ENCODE data around the gene RNF13.
"Not testable (repeated sequence)": the region's sequence is repeated elsewhere in the genome, so short reads cannot be mapped to it uniquely, and the experiment has no call there.

Gene RNF13

GRCh38 chr3:149965278-149965677 is 152.3 kb downstream of the RNF13 start:
- Histone ChIP-seq H3K9me3 (ENCODE audit: control insufficient read depth, insufficient read depth, low read length) (no peaks in the 10 kb centered on the region), H3K4me3 (ENCODE audit: low read depth, low read length) (no peak overlapping the region), H3K9ac (ENCODE audit: low read depth, low read length) (no peak overlapping the region), H3K27me3 (ENCODE audit: control insufficient read depth, insufficient read depth, low read length) (no peaks in the 10 kb centered on the region), H3K36me3 (ENCODE audit: control insufficient read depth, insufficient read depth, low read length) (peaks cover 9% of the 10 kb centered on the region), H3K4me1 (ENCODE audit: control insufficient read depth, insufficient read depth, low read length) (peaks cover 19% of the 10 kb centered on the region)

DNA sequence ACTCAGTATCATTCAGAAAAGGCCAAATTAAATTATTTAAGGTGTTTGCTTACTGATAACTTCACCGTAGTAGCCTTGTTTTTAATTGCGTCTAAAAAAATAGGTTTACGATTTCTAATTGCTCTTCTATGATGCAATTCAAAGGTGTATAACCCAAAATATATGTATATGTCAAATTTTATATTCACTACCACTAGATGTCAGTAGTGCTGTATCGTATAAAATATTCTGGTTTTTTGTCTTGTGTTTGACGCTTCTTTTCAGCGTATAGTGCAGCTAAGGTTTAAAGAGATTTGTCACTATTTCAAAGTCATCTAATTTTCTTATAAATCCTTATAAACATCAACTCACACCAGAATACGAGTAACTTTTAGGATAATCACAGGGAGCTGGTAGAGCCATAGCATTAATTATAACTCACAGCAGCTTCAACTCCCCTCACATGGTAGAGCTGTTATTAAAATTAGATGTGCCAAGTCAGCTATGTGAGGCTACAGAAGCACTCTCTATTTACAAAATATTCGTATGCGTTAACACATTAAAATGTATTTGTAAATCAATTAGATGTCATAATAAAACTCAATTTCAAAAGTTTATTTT is 154.2 kb downstream of the RNF13 start:
- H3K27me3 ChIP-seq (ENCODE audit: control insufficient read depth, insufficient read depth, low read length): no peaks in the 10 kb centered on the region
- H3K9me3 ChIP-seq (ENCODE audit: control insufficient read depth, insufficient read depth, low read length): no peaks in the 10 kb centered on the region
- peaks cover 22% of the 10 kb centered on the region for H3K4me1 ChIP-seq (ENCODE audit: control insufficient read depth, insufficient read depth, low read length)
- H3K9ac ChIP-seq (ENCODE audit: low read depth, low read length): no peak overlapping the region
- H3K36me3 ChIP-seq (ENCODE audit: control insufficient read depth, insufficient read depth, low read length): peaks cover 9% of the 10 kb centered on the region
- H3K4me3 ChIP-seq (ENCODE audit: low read depth, low read length): peak overlapping the region; percentile 86

DNA sequence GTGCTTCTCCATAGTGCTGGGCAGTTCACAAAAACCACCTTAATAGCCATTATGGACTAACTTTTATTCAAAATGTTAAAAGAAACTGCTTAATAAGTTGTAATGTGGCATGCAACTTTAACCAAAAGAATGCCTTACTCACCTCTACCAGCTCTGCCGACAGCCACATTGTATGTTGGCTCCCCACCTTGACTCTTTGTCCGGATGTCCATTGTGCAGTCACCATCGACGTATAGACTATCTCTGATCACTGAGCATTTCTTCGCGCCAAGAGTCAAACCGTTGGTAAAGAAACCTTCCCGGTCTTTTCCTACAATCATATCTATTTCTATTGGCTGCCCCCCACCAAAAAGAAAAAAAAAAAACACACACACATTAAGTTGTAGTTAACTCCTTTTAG is 155.2 kb downstream of the RNF13 start:
- H3K27me3 ChIP-seq (ENCODE audit: control insufficient read depth, insufficient read depth, low read length): no peaks in the 10 kb centered on the region
- H3K9ac ChIP-seq (ENCODE audit: low read depth, low read length): no peak overlapping the region
- peaks cover 27% of the 10 kb centered on the region for H3K4me1 ChIP-seq (ENCODE audit: control insufficient read depth, insufficient read depth, low read length)
- H3K36me3 ChIP-seq (ENCODE audit: control insufficient read depth, insufficient read depth, low read length): peaks cover 9% of the 10 kb centered on the region
- H3K9me3 ChIP-seq (ENCODE audit: control insufficient read depth, insufficient read depth, low read length): no peaks in the 10 kb centered on the region
- peak overlapping the region; percentile 86 for H3K4me3 ChIP-seq (ENCODE audit: low read depth, low read length)

DNA sequence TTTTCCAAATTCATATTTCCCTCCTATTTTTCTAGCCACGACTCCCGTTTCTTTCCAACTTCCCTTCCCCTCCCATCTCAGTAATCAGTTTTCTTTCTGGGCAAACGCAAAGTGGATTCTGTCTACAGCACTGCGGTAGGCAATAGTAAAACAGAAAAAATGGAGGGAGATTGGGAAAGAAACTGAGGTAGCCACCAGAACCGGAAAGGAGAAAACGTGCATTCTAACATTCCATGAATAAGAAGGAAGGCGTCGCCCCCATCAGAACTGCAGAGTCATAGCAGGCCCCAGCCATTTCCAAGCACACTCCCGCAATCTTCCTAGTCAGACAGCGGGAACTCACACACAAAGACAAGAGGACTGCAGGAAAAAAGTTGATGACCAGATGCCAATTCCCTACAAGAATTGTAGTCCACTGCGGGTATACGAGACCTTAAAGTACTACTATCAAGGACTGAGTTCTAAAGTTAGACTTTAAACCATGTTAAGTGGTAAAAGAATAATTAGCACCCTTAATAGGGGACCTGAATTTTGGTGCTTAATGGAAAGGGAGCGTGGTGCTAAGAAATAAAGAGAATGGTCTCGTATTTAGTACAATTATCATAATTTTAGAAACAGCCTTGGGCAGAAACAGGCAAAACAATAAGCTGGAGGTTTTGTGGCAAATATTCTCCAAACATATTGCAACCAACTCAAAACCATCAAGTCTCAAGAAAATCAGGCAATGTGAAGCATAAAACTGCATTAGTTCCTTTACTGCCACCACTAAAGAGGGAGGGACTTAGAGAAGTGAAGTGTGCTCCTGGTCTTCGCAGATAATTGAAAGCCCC is 156.3 kb downstream of the RNF13 start:
- H3K9me3 ChIP-seq (ENCODE audit: control insufficient read depth, insufficient read depth, low read length): no peaks in the 10 kb centered on the region
- H3K9ac ChIP-seq (ENCODE audit: low read depth, low read length): peak overlapping the region; percentile 92
- peaks cover 27% of the 10 kb centered on the region for H3K4me1 ChIP-seq (ENCODE audit: control insufficient read depth, insufficient read depth, low read length)
- H3K4me3 ChIP-seq (ENCODE audit: low read depth, low read length): peak overlapping the region; percentile 86
- no peaks in the 10 kb centered on the region for H3K27me3 ChIP-seq (ENCODE audit: control insufficient read depth, insufficient read depth, low read length)
- H3K36me3 ChIP-seq (ENCODE audit: control insufficient read depth, insufficient read depth, low read length): peaks cover 9% of the 10 kb centered on the region

- H3K4me3 ChIP-seq (ENCODE audit: low read depth, low read length): peak overlapping the region; percentile 86
Observed at GRCh38 chr3:149969940-149970715, 157.1 kb downstream of the RNF13 start.

DNA sequence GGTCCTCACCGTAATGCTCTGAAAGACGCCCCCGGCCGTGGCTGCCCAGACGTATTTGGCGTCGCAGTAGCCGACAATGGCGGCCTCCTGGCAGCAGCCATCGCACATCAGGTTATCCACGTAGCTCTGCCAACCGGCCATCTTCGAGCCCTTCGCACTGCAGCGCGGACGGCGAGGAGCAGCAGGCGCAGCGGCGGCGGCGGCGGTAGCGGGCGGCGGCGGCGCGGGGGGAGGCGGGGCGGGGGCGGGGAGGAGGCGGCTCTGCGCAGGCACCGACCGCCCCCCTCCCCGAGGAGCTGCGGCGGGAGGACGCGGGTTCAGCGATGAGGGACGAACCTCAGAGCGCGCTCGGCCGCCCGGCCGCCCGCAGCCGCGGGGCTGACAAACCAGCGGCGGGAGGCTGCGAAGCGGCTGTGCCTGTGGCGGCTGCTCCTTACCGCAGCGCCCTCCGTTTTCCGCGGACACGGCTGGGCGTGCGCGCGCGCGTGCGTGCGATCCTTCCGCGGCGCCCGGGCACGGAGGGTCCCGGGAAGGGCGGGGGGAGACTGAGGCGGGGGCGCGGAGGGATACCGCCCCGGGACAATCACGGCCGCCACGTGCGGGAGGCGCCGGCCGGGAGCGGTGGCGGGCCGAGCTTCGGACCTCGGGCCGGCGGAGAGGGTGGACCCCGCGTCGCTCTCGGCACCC is 157.8 kb downstream of the RNF13 start, which contains the start of gene PFN2:
Gene PFN2, minus strand, starts transcription at position 180 of the 687 bp plus-strand sequence. Its CDS starts 39 bp downstream, at position 141.
- Histone ChIP-seq H3K9me3 (ENCODE audit: control insufficient read depth, insufficient read depth, low read length) (no peaks in the 10 kb centered on the region), H3K27me3 (ENCODE audit: control insufficient read depth, insufficient read depth, low read length) (no peaks in the 10 kb centered on the region), H3K4me1 (ENCODE audit: control insufficient read depth, insufficient read depth, low read length) (peaks cover 27% of the 10 kb centered on the region), H3K36me3 (ENCODE audit: control insufficient read depth, insufficient read depth, low read length) (peaks cover 4% of the 10 kb centered on the region), H3K9ac (ENCODE audit: low read depth, low read length) (peak within 1 kb of the TSS; percentile 92), H3K4me3 (ENCODE audit: low read depth, low read length) (peak within 1 kb of the TSS; percentile 86)

More at GRCh38 chr3:149969940-149970715, 157.1 kb downstream of the RNF13 start:
- Histone ChIP-seq H3K27me3 (ENCODE audit: control insufficient read depth, insufficient read depth, low read length) (no peaks in the 10 kb centered on the region), H3K9ac (ENCODE audit: low read depth, low read length) (peak overlapping the region; percentile 92), H3K9me3 (ENCODE audit: control insufficient read depth, insufficient read depth, low read length) (no peaks in the 10 kb centered on the region), H3K36me3 (ENCODE audit: control insufficient read depth, insufficient read depth, low read length) (peaks cover 8% of the 10 kb centered on the region), H3K4me1 (ENCODE audit: control insufficient read depth, insufficient read depth, low read length) (peaks cover 27% of the 10 kb centered on the region)

DNA sequence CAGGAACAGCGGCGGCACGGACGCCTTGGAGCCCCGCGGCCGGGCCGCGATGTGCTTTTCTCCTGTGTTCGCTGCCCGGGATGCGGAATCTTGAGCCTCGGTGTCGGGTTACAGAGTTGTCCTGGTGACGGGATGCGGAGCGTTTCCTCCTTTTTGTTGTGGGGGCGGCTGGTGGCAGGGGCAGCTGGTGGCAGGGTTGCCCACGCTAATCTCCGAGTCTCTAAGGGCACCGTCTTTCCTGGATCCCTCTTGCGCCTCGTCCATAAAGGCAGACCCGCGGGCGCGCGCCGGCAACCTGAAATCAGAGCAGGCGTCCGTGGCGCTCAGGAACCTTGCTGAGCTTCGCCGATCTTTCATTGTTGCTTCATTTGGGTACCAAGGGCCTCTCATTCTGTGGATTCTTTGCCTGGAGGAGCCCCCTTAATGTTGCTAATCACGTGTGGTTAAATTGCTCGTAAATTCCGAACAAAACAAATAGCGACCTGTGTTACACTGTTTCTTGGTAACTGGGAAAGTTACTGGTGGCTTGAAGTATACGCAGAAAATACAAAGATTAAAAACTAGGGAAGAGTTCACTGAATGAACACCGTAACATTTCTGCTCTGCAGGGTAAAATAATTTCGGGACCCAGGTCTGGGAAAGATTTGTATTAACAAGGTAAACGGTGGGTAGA is 158.5 kb downstream of the RNF13 start:
- peak overlapping the region; percentile 63 for H3K4me3 ChIP-seq (ENCODE audit: low read depth, low read length)
- H3K27me3 ChIP-seq (ENCODE audit: control insufficient read depth, insufficient read depth, low read length): no peaks in the 10 kb centered on the region
- H3K36me3 ChIP-seq (ENCODE audit: control insufficient read depth, insufficient read depth, low read length): peaks cover 4% of the 10 kb centered on the region
- H3K9me3 ChIP-seq (ENCODE audit: control insufficient read depth, insufficient read depth, low read length): no peaks in the 10 kb centered on the region
- peak overlapping the region; percentile 41 for H3K9ac ChIP-seq (ENCODE audit: low read depth, low read length)
- peaks cover 23% of the 10 kb centered on the region for H3K4me1 ChIP-seq (ENCODE audit: control insufficient read depth, insufficient read depth, low read length)

GRCh38 chr3:149975919-149976318 is 162.9 kb downstream of the RNF13 start:
- Histone ChIP-seq H3K9ac (ENCODE audit: low read depth, low read length) (no peak overlapping the region), H3K4me3 (ENCODE audit: low read depth, low read length) (no peak overlapping the region), H3K4me1 (ENCODE audit: control insufficient read depth, insufficient read depth, low read length) (peaks cover 7% of the 10 kb centered on the region), H3K36me3 (ENCODE audit: control insufficient read depth, insufficient read depth, low read length) (no peaks in the 10 kb centered on the region), H3K27me3 (ENCODE audit: control insufficient read depth, insufficient read depth, low read length) (no peaks in the 10 kb centered on the region), H3K9me3 (ENCODE audit: control insufficient read depth, insufficient read depth, low read length) (no peaks in the 10 kb centered on the region)

GRCh38 chr3:149977386-149977785 is 164.4 kb downstream of the RNF13 start:
- Histone ChIP-seq H3K9ac (ENCODE audit: low read depth, low read length) (no peak overlapping the region), H3K9me3 (ENCODE audit: control insufficient read depth, insufficient read depth, low read length) (no peaks in the 10 kb centered on the region), H3K4me3 (ENCODE audit: low read depth, low read length) (no peak overlapping the region), H3K36me3 (ENCODE audit: control insufficient read depth, insufficient read depth, low read length) (no peaks in the 10 kb centered on the region), H3K27me3 (ENCODE audit: control insufficient read depth, insufficient read depth, low read length) (no peaks in the 10 kb centered on the region), H3K4me1 (ENCODE audit: control insufficient read depth, insufficient read depth, low read length) (peaks cover 2% of the 10 kb centered on the region)

GRCh38 chr3:149981979-149982378 is 169.0 kb downstream of the RNF13 start:
- H3K4me1 ChIP-seq (ENCODE audit: control insufficient read depth, insufficient read depth, low read length); H3K36me3 ChIP-seq (ENCODE audit: control insufficient read depth, insufficient read depth, low read length); H3K4me3 ChIP-seq (ENCODE audit: low read depth, low read length); H3K9ac ChIP-seq (ENCODE audit: low read depth, low read length); H3K9me3 ChIP-seq (ENCODE audit: control insufficient read depth, insufficient read depth, low read length); H3K27me3 ChIP-seq (ENCODE audit: control insufficient read depth, insufficient read depth, low read length): not testable (repeated sequence)

DNA sequence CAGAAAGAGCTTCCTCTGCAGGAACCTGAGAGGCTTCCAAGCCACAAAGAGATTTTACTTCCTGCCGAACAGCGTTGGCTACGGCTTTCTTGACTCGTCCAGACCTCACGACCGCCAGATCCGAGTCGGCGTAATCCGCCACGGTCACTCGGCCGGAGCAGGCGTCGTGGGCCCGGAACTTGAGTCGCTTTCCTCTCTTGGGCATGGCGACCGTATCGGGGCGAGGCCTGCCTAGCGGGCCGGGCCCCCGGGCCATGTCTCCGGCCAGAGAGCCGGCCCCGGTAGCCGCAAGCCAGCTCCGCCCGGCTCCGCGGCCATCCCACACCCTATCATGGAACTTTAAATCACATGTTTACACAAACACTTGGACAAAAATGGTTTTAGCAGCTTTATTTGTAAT is 170.0 kb downstream of the RNF13 start:
- H3K9ac ChIP-seq (ENCODE audit: low read depth, low read length); H3K27me3 ChIP-seq (ENCODE audit: control insufficient read depth, insufficient read depth, low read length); H3K9me3 ChIP-seq (ENCODE audit: control insufficient read depth, insufficient read depth, low read length); H3K4me3 ChIP-seq (ENCODE audit: low read depth, low read length); H3K36me3 ChIP-seq (ENCODE audit: control insufficient read depth, insufficient read depth, low read length); H3K4me1 ChIP-seq (ENCODE audit: control insufficient read depth, insufficient read depth, low read length): not testable (repeated sequence)
